Liver (tissue), 9 donors: Measurements from ENCODE around the gene DDX21. TPM values are rescaled to one million over a fixed set of nuclear protein-coding genes. Genes with fewer than 3 reads are reported as not detected.

Experiments used
- DNase-seq: peaks from one replicate; pipeline ENCODE4 v3.0.0-alpha.2; 2017; ENCODE audit warnings: low spot score
- H3K27ac ChIP-seq, 2 donors: one replicate each; pipeline ENCODE4 v1.7.0; 2013; ENCODE audit warnings: inconsistent platforms in 2 of 2, low read length in 2 of 2, control low read depth in 1 of 2, low read depth in 1 of 2, mild to moderate bottlenecking in 1 of 2
- H3K27me3 ChIP-seq, 4 donors: one replicate each; pipeline versions ENCODE4 v1.6.1 to v1.7.0; 2013; ENCODE audit warnings: low read length in 3 of 4, inconsistent platforms in 1 of 4, mild to moderate bottlenecking in 1 of 4, moderate library complexity in 1 of 4; ENCODE audit not compliant: control insufficient read depth in 4 of 4, insufficient read depth in 4 of 4
- H3K36me3 ChIP-seq, 4 donors: one replicate each; pipeline versions ENCODE4 v1.6.1 to v1.7.0; 2013; ENCODE audit warnings: low read length in 3 of 4, mild to moderate bottlenecking in 3 of 4, low read depth in 1 of 4, moderate library complexity in 1 of 4; ENCODE audit not compliant: control insufficient read depth in 4 of 4, insufficient read depth in 3 of 4
- H3K4me1 ChIP-seq, 4 donors: one replicate each; pipeline versions ENCODE4 v1.6.1 to v1.7.0; 2013; ENCODE audit warnings: low read length in 3 of 4, mild to moderate bottlenecking in 3 of 4, moderate library complexity in 1 of 4; ENCODE audit not compliant: control insufficient read depth in 4 of 4, insufficient read depth in 4 of 4
- H3K4me3 ChIP-seq, 3 donors: one replicate each; pipeline versions ENCODE4 v1.6.1 to v1.7.0; 2013; ENCODE audit warnings: low read length in 3 of 3, control low read depth in 1 of 3, low read depth in 1 of 3, mild to moderate bottlenecking in 1 of 3
- H3K9ac ChIP-seq, 2 donors: one replicate each; pipeline ENCODE4 v1.7.0; 2013; ENCODE audit warnings: low read length in 2 of 2, mild to moderate bottlenecking in 2 of 2, moderate library complexity in 2 of 2, control low read depth in 1 of 2, low read depth in 1 of 2
- H3K9me3 ChIP-seq, 4 donors: one replicate each; pipeline versions ENCODE4 v1.6.1 to v1.7.0; 2013; ENCODE audit warnings: low read length in 3 of 4; ENCODE audit not compliant: control insufficient read depth in 4 of 4
- ATF3 ChIP-seq: IDR thresholded peaks from 2 replicates; pipeline ENCODE4 v1.6.1; 2016; ENCODE audit warnings: antibody characterized with exemption
- CTCF ChIP-seq: fragments of 150-350 bp; IDR thresholded peaks from 2 replicates; pipeline ENCODE4 v1.5.1; 2017; ENCODE audit warnings: improper control_type of control experiment, low read depth, low read length; ENCODE audit not compliant: missing input control
- EGR1 ChIP-seq, 2 donors: IDR thresholded peaks; 2 replicates each; pipeline ENCODE4 v1.6.1; 2016 to 2018; ENCODE audit warnings: antibody characterized with exemption in 2 of 2, low read depth in 2 of 2
- FOXA1 ChIP-seq: IDR thresholded peaks from 2 replicates; pipeline ENCODE4 v1.6.1; 2016; ENCODE audit warnings: antibody characterized with exemption
- FOXA2 ChIP-seq: IDR thresholded peaks from 2 replicates; pipeline ENCODE4 v1.6.1; 2016; ENCODE audit warnings: antibody characterized with exemption
- GABPA ChIP-seq, 2 donors: IDR thresholded peaks in 1 of 2; conservative IDR thresholded peaks in 1 of 2; 2 replicates each; pipeline ENCODE4 v1.6.1; 2016; ENCODE audit warnings: antibody characterized with exemption in 2 of 2, mild to moderate bottlenecking in 1 of 2, moderate library complexity in 1 of 2
- HNF4A ChIP-seq, 2 donors: conservative IDR thresholded peaks; 2 replicates each; pipeline ENCODE4 v1.6.1; 2016; ENCODE audit warnings: antibody characterized with exemption in 2 of 2, mild to moderate bottlenecking in 2 of 2
- HNF4G ChIP-seq: IDR thresholded peaks from 2 replicates; pipeline ENCODE4 v1.6.1; 2016; ENCODE audit warnings: antibody characterized with exemption
- JUND ChIP-seq, 2 donors: IDR thresholded peaks; 2 replicates each; pipeline ENCODE4 v1.6.1; 2016; ENCODE audit warnings: antibody characterized with exemption in 2 of 2
- MAX ChIP-seq: IDR thresholded peaks from 2 replicates; pipeline ENCODE4 v1.6.1; 2016; ENCODE audit warnings: antibody characterized with exemption
- NR2F2 ChIP-seq: IDR thresholded peaks from 2 replicates; pipeline ENCODE4 v1.6.1; 2016; ENCODE audit warnings: antibody characterized with exemption
- RAD21 ChIP-seq, 2 donors: IDR thresholded peaks; 2 replicates each; pipeline ENCODE4 v1.6.1; 2016; ENCODE audit warnings: antibody characterized with exemption in 2 of 2, mild to moderate bottlenecking in 2 of 2
- REST ChIP-seq: IDR thresholded peaks from 2 replicates; pipeline ENCODE4 v1.6.1; 2016; ENCODE audit warnings: antibody characterized with exemption, mild to moderate bottlenecking
- RXRA ChIP-seq, 2 donors: IDR thresholded peaks; 2 replicates each; pipeline ENCODE4 v1.6.1; 2017 to 2018; ENCODE audit warnings: antibody characterized with exemption in 2 of 2, mild to moderate bottlenecking in 1 of 2
- SP1 ChIP-seq: IDR thresholded peaks from 2 replicates; pipeline ENCODE4 v1.6.1; 2018; ENCODE audit warnings: antibody characterized with exemption, mild to moderate bottlenecking
- TAF1 ChIP-seq: conservative IDR thresholded peaks from 2 replicates; pipeline ENCODE4 v1.6.1; 2016; ENCODE audit warnings: antibody characterized with exemption, mild to moderate bottlenecking
- YY1 ChIP-seq: IDR thresholded peaks from 2 replicates; pipeline ENCODE4 v1.6.1; 2016; ENCODE audit warnings: antibody characterized with exemption, mild to moderate bottlenecking
- ZBTB33 ChIP-seq: IDR thresholded peaks from 2 replicates; pipeline ENCODE4 v1.6.1; 2016; ENCODE audit warnings: antibody characterized with exemption
- WGBS: extraction: QIAGEN DNeasy Blood & Tissue Kit; methylation state at CpG from one replicate; pipeline ENCODE4 v1.1.7; 2013; 5-methylcytosine and 5-hydroxymethylcytosine counted together
- polyA plus RNA-seq, 2 donors: library from polyadenylated mRNA; stranded (reverse) in 1 of 2; unstranded in 1 of 2; fragments of 200-250 nt in 1 of 2; fragments of >200 nt in 1 of 2; fragmentation: Nextera tagmentation in 1 of 2; extraction: Ambion mirVana in 1 of 2; gene quantifications; one replicate each; pipeline versions ENCODE4 v1.2.1 to v1.2.3, GENCODE V29; 2013 to 2015
- total RNA-seq, 2 donors: library from RNA; depleted of rRNA; stranded (reverse); fragments of >200 nt; gene quantifications; one replicate each; pipeline ENCODE4 v1.2.3, GENCODE V29; 2014
- donor health status: healthy.
- donor health status: healthy.
- donor health status: healthy.
- donor health status: healthy.
- donor health status: healthy.

DDX21 gene
- total RNA-seq = 10 to 100 TPM; 32.3 to 38.4 TPM
- 10 to 100 TPM; 13.9 to 20.1 TPM for polyA plus RNA-seq

- under 1% methylated on average over 53 of the region's 53 CpGs for WGBS
- Histone ChIP-seq H3K4me1 (peaks cover 5 to 15% (median 7%) of the 10 kb centered on the region in 4 donors), H3K27ac (peak within 1 kb of the TSS; percentile 98 to 99), H3K36me3 (peaks cover 1 to 9% (median 7%) of the 10 kb centered on the region in 4 donors), H3K27me3 (no peaks in the 10 kb centered on the region), H3K4me3 (peak within 1 kb of the TSS; percentile 87 to 97 (median 92)), H3K9ac (peak within 1 kb of the TSS; percentile 83 to 90), H3K9me3 (no peaks in the 10 kb centered on the region)
- peak; percentile 85 for DNase-seq
- TF ChIP-seq JUND (IDR thresholded peaks at IDR 0.05) (no peak), CTCF (peak; percentile 24), HNF4A (conservative IDR thresholded peaks at IDR 0.05) (peak in 1 of 2 donors; percentile 8), HNF4G (no peak), MAX (peak; percentile 99), SP1 (peak; percentile 54), RAD21 (IDR thresholded peaks at IDR 0.05) (peak; percentile 57 to 58), RXRA (IDR thresholded peaks at IDR 0.05) (peak in 1 of 2 donors; percentile 8), YY1 (peak; percentile 86), FOXA1 (no peak), ATF3 (no peak), REST (peak; percentile 65), GABPA (IDR thresholded peaks at IDR 0.05 in 1 of 2, conservative IDR thresholded peaks at IDR 0.05 in 1 of 2) (peak; percentile 97 to 99), FOXA2 (no peak), EGR1 (IDR thresholded peaks at IDR 0.05; ENCODE audit: low read depth in 2 of 2) (peak; percentile 76 to 95), NR2F2 (peak; percentile 30), TAF1 (peak; percentile 39)
Observed at GRCh38 chr10:68955832-68956532, at the start of gene DDX21. TSS of gene DDX21 (plus strand) at chr10:68956170. CDS start at chr10:68956226, 56 bp downstream.

- Histone ChIP-seq H3K27ac (no peak overlapping the region), H3K27me3 (no peaks in the 10 kb centered on the region), H3K9me3 (no peaks in the 10 kb centered on the region), H3K4me1 (no peaks in the 10 kb centered on the region), H3K9ac (no peak overlapping the region), H3K4me3 (no peak overlapping the region), H3K36me3 (peaks cover 0 to 10% (median 7%) of the 10 kb centered on the region in 4 donors)
- DNase-seq = no peak
- TF ChIP-seq YY1 (no peak), TAF1 (no peak), JUND (IDR thresholded peaks at IDR 0.05) (no peak), FOXA1 (no peak), GABPA (IDR thresholded peaks at IDR 0.05 in 1 of 2, conservative IDR thresholded peaks at IDR 0.05 in 1 of 2) (no peak), FOXA2 (no peak), ATF3 (no peak), MAX (no peak), SP1 (no peak), ZBTB33 (no peak), CTCF (no peak), RXRA (IDR thresholded peaks at IDR 0.05) (no peak)
Observed at GRCh38 chr10:68924593-68924992, 31.4 kb upstream of the DDX21 start.
